H9 (cell line): ENCODE measurements around the gene RSAD2. TPM values are rescaled to one million over a fixed set of nuclear protein-coding genes. Genes with fewer than 3 reads are reported as not detected.

ENCODE experiments used
- DNase-seq: peaks from one replicate; pipeline ENCODE4 v3.0.0-alpha.2; 2017
- H2AFZ ChIP-seq: one replicate; pipeline ENCODE4 v1.6.1; 2013; ENCODE audit warnings: mild to moderate bottlenecking, low read length, control low read depth, moderate library complexity
- H2AK5ac ChIP-seq: 2 replicates; pipeline ENCODE4 v1.6.1; 2013; ENCODE audit warnings: low read length, control low read depth, mixed read lengths; ENCODE audit not compliant: insufficient read length
- H2BK120ac ChIP-seq: one replicate; pipeline ENCODE4 v1.6.1; 2013; ENCODE audit warnings: low read depth, mild to moderate bottlenecking, low read length, control low read depth, inconsistent platforms; ENCODE audit not compliant: poor library complexity, severe bottlenecking
- H2BK12ac ChIP-seq: 2 replicates; pipeline ENCODE4 v1.6.1; 2013; ENCODE audit warnings: low read length, control low read depth, mixed read lengths, low read depth; ENCODE audit not compliant: insufficient read length
- H2BK15ac ChIP-seq: 2 replicates; pipeline ENCODE4 v1.6.1; 2013; ENCODE audit warnings: low read depth, low read length, control low read depth
- H2BK20ac ChIP-seq: one replicate; pipeline ENCODE4 v1.6.1; 2013; ENCODE audit warnings: low read depth, mild to moderate bottlenecking, low read length, control low read depth, inconsistent platforms; ENCODE audit not compliant: poor library complexity, severe bottlenecking
- H2BK5ac ChIP-seq: 2 replicates; pipeline ENCODE4 v1.6.1; 2013; ENCODE audit warnings: low read length, control low read depth, mixed read lengths; ENCODE audit not compliant: insufficient read length
- H3K14ac ChIP-seq: 2 replicates; pipeline ENCODE4 v1.6.1; 2013; ENCODE audit warnings: low read length, control low read depth; ENCODE audit not compliant: insufficient read depth
- H3K18ac ChIP-seq: 2 replicates; pipeline ENCODE4 v1.6.1; 2013; ENCODE audit warnings: low read depth, mild to moderate bottlenecking, mixed read lengths, low read length, control low read depth; ENCODE audit not compliant: insufficient read length
- H3K23ac ChIP-seq: 2 replicates; pipeline ENCODE4 v1.6.1; 2013; ENCODE audit warnings: low read length, control low read depth, mixed read lengths, low read depth; ENCODE audit not compliant: insufficient read length
- H3K23me2 ChIP-seq: 2 replicates; pipeline ENCODE4 v1.6.1; 2013; ENCODE audit warnings: low read depth, mild to moderate bottlenecking, mixed read lengths, low read length, control low read depth; ENCODE audit not compliant: insufficient read length, poor library complexity, severe bottlenecking
- H3K27ac ChIP-seq: 2 replicates; pipeline ENCODE4 v1.5.1; 2013; ENCODE audit warnings: low read length, control low read depth, mixed read lengths, low read depth; ENCODE audit not compliant: insufficient read length
- H3K27me3 ChIP-seq: 2 replicates; pipeline ENCODE4 v1.6.1; 2013; ENCODE audit warnings: low read length, control low read depth, inconsistent platforms; ENCODE audit not compliant: insufficient read depth
- H3K4ac ChIP-seq: 2 replicates; pipeline ENCODE4 v1.6.1; 2013; ENCODE audit warnings: low read depth, mild to moderate bottlenecking, control low read depth, inconsistent platforms, low read length, moderate library complexity
- H3K4me1 ChIP-seq: 2 replicates; pipeline ENCODE4 v1.6.1; 2013; ENCODE audit warnings: low read length, control low read depth, inconsistent platforms; ENCODE audit not compliant: insufficient read depth
- H3K4me2 ChIP-seq: 2 replicates; pipeline ENCODE4 v1.6.1; 2013; ENCODE audit warnings: low read length, control low read depth, mixed read lengths; ENCODE audit not compliant: insufficient read length, insufficient read depth
- H3K56ac ChIP-seq: 2 replicates; pipeline ENCODE4 v1.6.1; 2013; ENCODE audit warnings: low read depth, mild to moderate bottlenecking, mixed read lengths, low read length, control low read depth; ENCODE audit not compliant: insufficient read length
- H3K79me1 ChIP-seq: 2 replicates; pipeline ENCODE4 v1.6.1; 2013; ENCODE audit warnings: low read depth, mild to moderate bottlenecking, moderate library complexity, low read length, control low read depth, inconsistent platforms; ENCODE audit not compliant: insufficient read depth, poor library complexity, severe bottlenecking
- H3K79me2 ChIP-seq: 2 replicates; pipeline ENCODE4 v1.6.1; 2013; ENCODE audit warnings: low read length, control low read depth, inconsistent platforms; ENCODE audit not compliant: insufficient read depth
- H3K9ac ChIP-seq: 2 replicates; pipeline ENCODE4 v1.6.1; 2013; ENCODE audit warnings: low read length, control low read depth, mixed read lengths; ENCODE audit not compliant: insufficient read length; ENCODE audit errors: extremely low read depth
- H3K9me3 ChIP-seq: one replicate; pipeline ENCODE4 v1.6.1; 2013; ENCODE audit warnings: low read depth, low read length, inconsistent platforms; ENCODE audit not compliant: control insufficient read depth
- H3T11ph ChIP-seq: one replicate; pipeline ENCODE4 v1.6.1; 2013; ENCODE audit warnings: mild to moderate bottlenecking, low read length, control low read depth, inconsistent platforms
- H4K20me1 ChIP-seq: one replicate; pipeline ENCODE4 v1.6.1; 2013; ENCODE audit not compliant: control insufficient read depth, insufficient read length, insufficient read depth
- H4K5ac ChIP-seq: 2 replicates; pipeline ENCODE4 v1.6.1; 2013; ENCODE audit warnings: low read depth, mild to moderate bottlenecking, mixed read lengths, low read length, control low read depth; ENCODE audit not compliant: insufficient read length
- H4K8ac ChIP-seq: replicated peaks from 2 replicates; pipeline ENCODE4 v1.6.1; 2013; ENCODE audit warnings: low read length, control low read depth, mixed read lengths, low read depth; ENCODE audit not compliant: insufficient read length
- H4K91ac ChIP-seq: 2 replicates; pipeline ENCODE4 v1.6.1; 2013; ENCODE audit warnings: low read depth, mild to moderate bottlenecking, moderate library complexity, mixed read lengths, low read length, control low read depth; ENCODE audit not compliant: insufficient read length
- H3K27ac Mint-ChIP-seq, 3 experiments: 2 replicates in 2 of 3; 3 replicates in 1 of 3; pipeline ENCODE4 v1.8.0; 2020 to 2021; ENCODE audit warnings: mixed read lengths in 3 of 3, mild to moderate bottlenecking in 1 of 3, moderate library complexity in 1 of 3
- H3K27me3 Mint-ChIP-seq: 2 replicates; pipeline ENCODE4 v1.8.0; 2021; ENCODE audit warnings: low read depth, mild to moderate bottlenecking, moderate library complexity, mixed read lengths
- H3K36me3 Mint-ChIP-seq, 3 experiments: 2 replicates in 2 of 3; 3 replicates in 1 of 3; pipeline ENCODE4 v1.8.0; 2020 to 2021; ENCODE audit warnings: low read depth in 3 of 3, mixed read lengths in 3 of 3; ENCODE audit not compliant: insufficient read depth in 1 of 3
- H3K4me1 Mint-ChIP-seq, 2 experiments: 2 replicates each; pipeline ENCODE4 v1.8.0; 2020; ENCODE audit warnings: mixed read lengths in 2 of 2
- H3K4me3 Mint-ChIP-seq, 2 experiments: 2 replicates in 1 of 2; 3 replicates in 1 of 2; pipeline ENCODE4 v1.8.0; 2020 to 2021; ENCODE audit warnings: mild to moderate bottlenecking in 2 of 2, mixed read lengths in 2 of 2, moderate library complexity in 1 of 2
- H3K9me3 Mint-ChIP-seq, 2 experiments: 2 replicates in 1 of 2; 3 replicates in 1 of 2; pipeline ENCODE4 v1.8.0; 2020; ENCODE audit warnings: mild to moderate bottlenecking in 2 of 2, mixed read lengths in 2 of 2, moderate library complexity in 1 of 2
- CTCF ChIP-seq: fragments of 200-600 bp; sonication (generic); conservative IDR thresholded peaks from 3 replicates; pipeline ENCODE4 v1.8.0; 2021; ENCODE audit warnings: antibody characterized with exemption, mild to moderate bottlenecking
- WGBS: extraction: QIAGEN DNeasy Blood & Tissue Kit; methylation state at CpG from one replicate; pipeline ENCODE4 v1.1.7; 2013; ENCODE audit warnings: missing lambda C conversion rate, low lambda C conversion rate, mixed read lengths; ENCODE audit not compliant: insufficient read length; ENCODE audit errors: extremely low coverage; 5-methylcytosine and 5-hydroxymethylcytosine counted together
- total RNA-seq: library from RNA; stranded (reverse); gene quantifications from 2 replicates; pipeline ENCODE4 v1.2.1, GENCODE V29; 2021

RSAD2 gene
- total RNA-seq, 1 experiment from 2014 or later: not detected

GRCh38 chr2:6865346-6866274 is 12.0 kb upstream of the RSAD2 start, which contains the start of gene CMPK2:
TSS of gene CMPK2 (minus strand) at chr2:6865907. CDS start at chr2:6865696, 211 bp downstream.
- no peak within 1 kb of the TSS; a peak in 1 of 7 replicates for H3K27ac Mint-ChIP-seq
- no peak within 1 kb of the TSS for H4K91ac ChIP-seq
- WGBS: no CpG with 5 or more reads among the region's 115 CpGs

More at GRCh38 chr2:6865346-6866274, 12.0 kb upstream of the RSAD2 start, which contains the start of gene CMPK2:
- Histone ChIP-seq H3K9ac (no peak within 1 kb of the TSS), H2BK12ac (no peak within 1 kb of the TSS), H2AFZ (no peak within 1 kb of the TSS), H3K27ac (no peak within 1 kb of the TSS), H3K23ac (no peak within 1 kb of the TSS), H2BK5ac (no peak within 1 kb of the TSS), H4K20me1 (no peaks in the 10 kb centered on the region), H3K27me3 (peaks cover 9% of the 10 kb centered on the region), H3K9me3 (no peaks in the 10 kb centered on the region), H2BK15ac (no peak within 1 kb of the TSS), H3K4ac (no peak within 1 kb of the TSS), H3K79me2 (no peaks in the 10 kb centered on the region), H2AK5ac (no peak within 1 kb of the TSS), H3K4me1 (no peaks in the 10 kb centered on the region), H4K5ac (peak within 1 kb of the TSS; percentile 31), H2BK20ac (no peak within 1 kb of the TSS), H2BK120ac (no peak within 1 kb of the TSS), H4K8ac (no peak within 1 kb of the TSS), H3K79me1 (no peaks in the 10 kb centered on the region), H3K4me2 (peak within 1 kb of the TSS; percentile 95), H3T11ph (no peak within 1 kb of the TSS), H3K23me2 (peaks cover 12% of the 10 kb centered on the region), H3K56ac (no peak within 1 kb of the TSS), H3K14ac (no peak within 1 kb of the TSS; the same call in 1 of the 2 replicates), H3K18ac (no peak within 1 kb of the TSS)
- DNase-seq: peak; percentile 61
- TF ChIP-seq CTCF: no peak
- Mint-ChIP-seq H3K4me3 (peak within 1 kb of the TSS; percentile 69 to 91), H3K36me3 (peaks cover 0 to 2% (median under 1%) of the 10 kb centered on the region in 3 experiments; a peak in 4 of 7 replicates), H3K27me3 (peaks cover 62% of the 10 kb centered on the region), H3K9me3 (peaks cover 0 to under 1% of the 10 kb centered on the region in 2 experiments; a peak in 4 of 5 replicates), H3K4me1 (peaks cover 7% of the 10 kb centered on the region in 2 experiments)
